ENCODE data around the gene RTL10. TPM values are rescaled to one million over a fixed set of nuclear protein-coding genes. Genes with fewer than 3 reads are reported as not detected.

The RTL10 gene
- total RNA-seq, 1 experiment from 2014 or later = 21.5 TPM

DNA sequence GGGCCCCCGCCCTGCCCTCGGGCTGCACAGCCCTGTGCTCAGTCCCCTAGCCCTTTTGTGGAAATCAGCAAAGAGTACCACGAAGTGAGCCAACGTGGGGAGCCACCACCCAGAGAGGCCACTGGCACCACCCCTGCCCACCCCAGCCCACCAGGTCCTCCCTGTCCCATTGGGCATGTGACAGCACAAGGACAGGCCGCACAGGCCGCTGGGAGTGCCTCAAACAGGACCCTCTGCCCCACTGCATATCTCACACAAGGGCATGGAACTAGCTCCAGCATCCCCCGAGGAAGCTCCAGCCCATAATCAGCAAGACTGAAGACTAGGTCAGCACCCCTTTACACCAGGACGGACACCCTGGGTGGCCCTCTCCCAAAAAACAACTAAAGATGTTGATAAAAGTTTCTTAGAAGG is 29.7 kb downstream of the RTL10 start (continued):
- TF ChIP-seq, protein P1, sequence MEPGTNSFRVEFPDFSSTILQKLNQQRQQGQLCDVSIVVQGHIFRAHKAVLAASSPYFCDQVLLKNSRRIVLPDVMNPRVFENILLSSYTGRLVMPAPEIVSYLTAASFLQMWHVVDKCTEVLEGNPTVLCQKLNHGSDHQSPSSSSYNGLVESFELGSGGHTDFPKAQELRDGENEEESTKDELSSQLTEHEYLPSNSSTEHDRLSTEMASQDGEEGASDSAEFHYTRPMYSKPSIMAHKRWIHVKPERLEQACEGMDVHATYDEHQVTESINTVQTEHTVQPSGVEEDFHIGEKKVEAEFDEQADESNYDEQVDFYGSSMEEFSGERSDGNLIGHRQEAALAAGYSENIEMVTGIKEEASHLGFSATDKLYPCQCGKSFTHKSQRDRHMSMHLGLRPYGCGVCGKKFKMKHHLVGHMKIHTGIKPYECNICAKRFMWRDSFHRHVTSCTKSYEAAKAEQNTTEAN (CRISPR knock-in tag; IDR thresholded peaks at IDR 0.05) = no peak
- TF ChIP-seq, protein P2, sequence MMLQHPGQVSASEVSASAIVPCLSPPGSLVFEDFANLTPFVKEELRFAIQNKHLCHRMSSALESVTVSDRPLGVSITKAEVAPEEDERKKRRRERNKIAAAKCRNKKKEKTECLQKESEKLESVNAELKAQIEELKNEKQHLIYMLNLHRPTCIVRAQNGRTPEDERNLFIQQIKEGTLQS (CRISPR knock-in tag; conservative IDR thresholded peaks at IDR 0.05) = no peak
- TF ChIP-seq GRHL2 (CRISPR knock-in tag; IDR thresholded peaks at IDR 0.05; ENCODE audit: insufficient replicate concordance, severe bottlenecking) (no peak), ATF1 (CRISPR knock-in tag; IDR thresholded peaks at IDR 0.05) (no peak), TCF7 (CRISPR knock-in tag; IDR thresholded peaks at IDR 0.05; ENCODE audit: low read depth) (no peak), TP53 (CRISPR knock-in tag; IDR thresholded peaks at IDR 0.05) (no peak)

DNA sequence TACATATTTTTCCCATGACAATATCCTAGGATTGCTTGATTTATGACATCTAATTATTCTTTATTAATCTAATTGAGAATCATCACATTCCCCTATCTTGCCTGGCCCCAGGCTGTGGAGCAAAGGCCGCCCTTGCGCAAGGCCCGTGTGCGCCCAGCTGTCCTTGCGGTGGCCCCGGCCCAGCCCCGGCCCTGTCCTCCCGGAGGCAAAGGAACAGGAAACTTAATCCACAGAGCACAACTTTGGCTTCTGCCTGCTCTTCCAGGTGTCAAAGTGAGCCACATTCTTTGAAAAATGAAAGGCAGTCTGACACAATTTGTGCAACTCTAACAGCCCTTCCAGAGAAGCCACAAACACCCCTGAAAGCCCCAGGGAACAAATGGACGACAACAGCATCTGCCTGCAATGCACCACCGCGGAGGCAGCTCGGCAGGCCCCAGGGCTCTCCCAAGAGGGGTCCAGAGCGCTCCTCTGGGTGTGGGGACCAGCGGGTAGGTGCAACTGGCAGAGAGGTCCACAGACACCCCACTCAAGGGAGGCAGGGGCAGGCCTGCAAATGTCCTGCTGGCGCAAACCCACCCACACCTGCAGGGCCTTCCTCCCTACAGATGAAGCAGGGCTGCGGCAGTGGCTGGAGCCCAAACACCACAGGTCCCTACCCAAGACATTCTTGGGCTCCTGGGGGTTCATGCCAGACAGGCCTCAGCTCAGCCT is 30.3 kb downstream of the RTL10 start:
- TF ChIP-seq NR1H2 (CRISPR knock-in tag; IDR thresholded peaks at IDR 0.05) (no peak), GABPB1 (CRISPR knock-in tag; IDR thresholded peaks at IDR 0.05) (0 out of 2 replicates have a peak, but pooled peaks have one; percentile 5)
- Mint-ChIP-seq H3K9me3 (peaks cover 12% of the 10 kb centered on the region), H3K4me1 (peaks cover 5% of the 10 kb centered on the region; the same call in 1 of the 2 replicates), H3K36me3 (0 out of 2 replicates have a peak, but pooled peaks cover 3% of the 10 kb centered on the region), H3K27me3 (ENCODE audit: low read depth) (no peaks in the 10 kb centered on the region), H3K27ac (no peak overlapping the region), H3K4me3 (no peak overlapping the region)
- POLR2A ChIA-PET = no interaction called here
- ATAC-seq (no peak), DNase-seq (ENCODE audit: low spot score) (no peak)
- CTCF ChIA-PET = interaction anchor here (1.1 to 4.0 kb wide), 2 partner anchors 23 to 94 kb away, joined by 3 to 13 read pairs; no protein-coding TSS in a partner anchor

DNA sequence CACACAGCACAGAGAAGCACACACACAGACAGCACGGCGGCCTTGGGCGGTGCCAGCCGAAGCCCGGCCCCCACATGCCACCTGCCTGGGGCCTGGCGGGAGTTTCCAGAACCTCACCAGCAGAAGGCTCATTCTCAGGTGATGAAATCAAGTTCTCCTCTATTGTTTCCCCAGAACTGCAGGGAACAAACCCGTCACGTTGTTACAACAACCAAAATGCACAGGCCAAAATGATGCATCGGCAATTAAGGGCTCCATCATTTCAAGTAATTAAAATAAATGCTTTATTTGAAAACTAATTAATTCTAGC is 30.8 kb downstream of the RTL10 start:
- DNase-seq (ENCODE audit: low spot score) (no peak), ATAC-seq (no peak)
- H3K4me1 Mint-ChIP-seq = peaks cover 5% of the 10 kb centered on the region; the same call in 1 of the 2 replicates
- H3K9me3 Mint-ChIP-seq = peaks cover 12% of the 10 kb centered on the region
- H3K36me3 Mint-ChIP-seq = 0 out of 2 replicates have a peak, but pooled peaks cover 3% of the 10 kb centered on the region
- CTCF ChIA-PET = interaction anchor here (1.2 to 4.0 kb wide), 2 partner anchors 93 to 144 kb away, joined by 3 to 13 read pairs; no protein-coding TSS in a partner anchor
- POLR2A ChIA-PET = no interaction called here
- TF ChIP-seq FOXP1 (CRISPR knock-in tag; IDR thresholded peaks at IDR 0.05; ENCODE audit: borderline replicate concordance) = no peak
- 0 out of 2 replicates have a peak, but pooled peaks have one; percentile 12 for TF ChIP-seq GABPB1 (CRISPR knock-in tag; IDR thresholded peaks at IDR 0.05)
- no peak for TF ChIP-seq SP1 (CRISPR knock-in tag; conservative IDR thresholded peaks at IDR 0.05)
- no peak overlapping the region for H3K4me3 Mint-ChIP-seq
- H3K27me3 Mint-ChIP-seq (ENCODE audit: low read depth) = no peaks in the 10 kb centered on the region
- peak overlapping the region; percentile 53 for H3K27ac Mint-ChIP-seq

DNA sequence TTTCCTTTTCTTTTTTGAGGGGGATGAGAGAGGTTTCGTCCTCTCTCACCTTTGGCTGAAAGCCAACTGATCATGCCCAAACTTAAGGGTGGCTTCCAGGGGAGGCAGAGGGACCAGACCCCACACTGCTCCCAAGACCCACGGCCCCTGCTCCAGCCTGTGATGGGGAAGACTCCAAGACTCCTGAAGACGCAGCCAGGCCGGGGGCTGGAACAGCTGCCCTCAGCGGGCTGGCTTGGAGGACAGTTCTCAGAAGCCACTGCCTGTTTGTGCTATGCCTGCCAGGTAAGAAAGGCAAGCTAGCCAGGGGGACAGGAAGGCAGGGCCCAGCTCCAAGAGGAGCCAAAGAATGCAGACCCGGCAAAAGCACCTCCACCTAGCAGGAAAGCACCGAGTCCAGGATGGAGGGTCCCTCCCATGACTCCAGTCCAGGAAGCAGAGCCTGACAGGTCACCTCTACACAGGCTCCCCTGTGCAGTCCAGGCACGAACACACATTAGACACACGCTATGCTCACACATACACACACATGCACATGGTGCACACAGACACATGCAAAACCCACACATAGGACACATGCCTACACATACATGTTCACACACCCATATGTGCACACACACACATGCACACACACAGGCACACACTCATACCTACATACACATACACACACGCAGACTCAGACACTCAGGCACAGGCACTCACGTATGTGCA is 31.3 kb downstream of the RTL10 start:
- no peak for DNase-seq (ENCODE audit: low spot score)
- Mint-ChIP-seq H3K4me1 (peaks cover 5% of the 10 kb centered on the region; the same call in 1 of the 2 replicates), H3K36me3 (0 out of 2 replicates have a peak, but pooled peaks cover 3% of the 10 kb centered on the region), H3K27ac (peak overlapping the region; percentile 53), H3K4me3 (no peak overlapping the region), H3K9me3 (peaks cover 12% of the 10 kb centered on the region), H3K27me3 (ENCODE audit: low read depth) (no peaks in the 10 kb centered on the region)
- ChIA-PET POLR2A (no interaction called here), CTCF (interaction anchor here (0.6 to 4.0 kb wide), 4 partner anchors 90 to 1846 kb away, joined by 3 to 13 read pairs (median 4); no protein-coding TSS in a partner anchor)
- 0 out of 2 replicates have a peak, but pooled peaks have one; percentile 3 for TF ChIP-seq GABPB1 (CRISPR knock-in tag; IDR thresholded peaks at IDR 0.05)
- TF ChIP-seq TEAD1 (CRISPR knock-in tag; IDR thresholded peaks at IDR 0.05) = no peak
- ATAC-seq = no peak

DNA sequence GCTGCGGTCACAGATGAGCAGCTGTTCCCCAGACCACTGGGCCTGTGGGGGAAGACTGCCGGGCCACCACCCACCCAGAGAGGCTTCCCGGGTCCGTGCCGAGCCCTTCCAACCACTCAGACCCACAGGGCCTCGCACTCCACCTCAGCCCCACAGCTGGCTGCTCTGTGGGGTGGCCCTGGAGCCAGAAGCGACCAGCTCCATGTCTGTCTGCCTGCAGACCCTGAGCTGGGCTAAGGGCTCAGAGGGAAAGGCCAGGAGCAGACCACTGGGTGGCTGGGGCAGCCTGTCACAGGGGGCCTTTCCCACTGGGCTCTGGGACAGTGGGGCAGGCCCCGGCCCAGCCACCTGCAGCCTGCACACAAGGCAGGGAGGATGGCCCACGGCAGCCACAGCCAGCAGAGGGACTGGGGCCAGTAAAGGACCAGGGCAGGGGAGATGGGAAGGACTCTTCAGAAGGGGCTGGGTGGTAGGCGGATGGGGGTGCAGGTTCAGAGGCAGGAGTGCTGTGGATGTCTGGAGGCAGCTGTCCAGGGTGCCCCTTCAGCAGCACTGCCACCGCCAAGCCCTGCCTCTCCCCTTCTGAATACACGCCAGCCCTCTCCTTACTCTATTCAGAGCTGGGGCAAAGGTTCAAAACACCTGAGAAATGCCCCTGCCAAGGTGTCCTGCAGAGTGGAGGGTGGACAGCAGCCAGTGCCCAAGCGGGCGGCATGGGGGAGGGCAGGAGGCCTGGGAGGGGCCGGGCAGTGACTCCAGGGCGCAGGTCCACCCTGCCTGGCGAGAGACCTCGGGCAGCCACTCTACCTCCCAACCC is 32.2 kb downstream of the RTL10 start:
- CTCF ChIA-PET = interaction anchor here (0.5 to 4.0 kb wide), 8 partner anchors 13 to 1846 kb away, joined by 3 to 13 read pairs (median 3); no protein-coding TSS in a partner anchor
- Mint-ChIP-seq H3K36me3 (0 out of 2 replicates have a peak, but pooled peaks cover 3% of the 10 kb centered on the region), H3K27ac (no peak overlapping the region), H3K27me3 (ENCODE audit: low read depth) (no peaks in the 10 kb centered on the region), H3K4me3 (no peak overlapping the region), H3K9me3 (peaks cover 12% of the 10 kb centered on the region), H3K4me1 (peaks cover 5% of the 10 kb centered on the region; the same call in 1 of the 2 replicates)
- POLR2A ChIA-PET = no interaction called here
- DNase-seq (ENCODE audit: low spot score) (no peak), ATAC-seq (no peak)
- TF ChIP-seq HMGA2 (CRISPR knock-in tag; IDR thresholded peaks at IDR 0.05) (no peak), ZNF121 (CRISPR knock-in tag; IDR thresholded peaks at IDR 0.05) (no peak), IRF2 (CRISPR knock-in tag; IDR thresholded peaks at IDR 0.05; ENCODE audit: borderline replicate concordance, low read depth) (no peak)
- TF ChIP-seq, protein P3, sequence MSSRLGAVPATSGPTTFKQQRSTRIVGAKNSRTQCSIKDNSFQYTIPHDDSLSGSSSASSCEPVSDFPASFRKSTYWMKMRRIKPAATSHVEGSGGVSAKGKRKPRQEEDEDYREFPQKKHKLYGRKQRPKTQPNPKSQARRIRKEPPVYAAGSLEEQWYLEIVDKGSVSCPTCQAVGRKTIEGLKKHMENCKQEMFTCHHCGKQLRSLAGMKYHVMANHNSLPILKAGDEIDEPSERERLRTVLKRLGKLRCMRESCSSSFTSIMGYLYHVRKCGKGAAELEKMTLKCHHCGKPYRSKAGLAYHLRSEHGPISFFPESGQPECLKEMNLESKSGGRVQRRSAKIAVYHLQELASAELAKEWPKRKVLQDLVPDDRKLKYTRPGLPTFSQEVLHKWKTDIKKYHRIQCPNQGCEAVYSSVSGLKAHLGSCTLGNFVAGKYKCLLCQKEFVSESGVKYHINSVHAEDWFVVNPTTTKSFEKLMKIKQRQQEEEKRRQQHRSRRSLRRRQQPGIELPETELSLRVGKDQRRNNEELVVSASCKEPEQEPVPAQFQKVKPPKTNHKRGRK (CRISPR knock-in tag; IDR thresholded peaks at IDR 0.05; ENCODE audit: borderline replicate concordance) = no peak
